HG03520 (cell line): ENCODE measurements around the gene FNDC11.
"Not testable (repeated sequence)": the region's sequence is repeated elsewhere in the genome, so short reads cannot be mapped to it uniquely, and the experiment has no call there.

ENCODE experiments used
- ATAC-seq: cut with Tn5 transposase; IDR thresholded peaks from one replicate; pipeline ENCODE4 v1.9.1; 2021; ENCODE audit warnings: mild to moderate bottlenecking, moderate library complexity; ENCODE audit not compliant: unreplicated experiment

FNDC11 gene

GRCh38 chr20:63552481-63553249, 1.3 kb upstream of the FNDC11 start:
- no peak for ATAC-seq

- ATAC-seq = no peak
Measured at GRCh38 chr20:63553251-63553932, 567 bp upstream of the FNDC11 start.

GRCh38 chr20:63554361-63555278, 661 bp downstream of the FNDC11 start:
- no peak for ATAC-seq

- no peak for ATAC-seq
Measured at GRCh38 chr20:63555661-63556381, 1.9 kb downstream of the FNDC11 start.

- no peak for ATAC-seq
Measured at GRCh38 chr20:63556873-63557478, 3.0 kb downstream of the FNDC11 start.

GRCh38 chr20:63557481-63557891, 3.5 kb downstream of the FNDC11 start:
- ATAC-seq = no peak

- ATAC-seq = no peak
Measured at GRCh38 chr20:63558804-63559484, 5.0 kb downstream of the FNDC11 start.

GRCh38 chr20:63559485-63560332, 5.8 kb downstream of the FNDC11 start:
- ATAC-seq = not testable (repeated sequence)

GRCh38 chr20:63560333-63560805, 6.4 kb downstream of the FNDC11 start:
- no peak for ATAC-seq

GRCh38 chr20:63560856-63561609, 7.1 kb downstream of the FNDC11 start:
- no peak for ATAC-seq

- ATAC-seq = no peak
Measured at GRCh38 chr20:63561624-63562396, 7.9 kb downstream of the FNDC11 start.

- ATAC-seq = no peak
Measured at GRCh38 chr20:63562461-63563224, 8.7 kb downstream of the FNDC11 start.

GRCh38 chr20:63563225-63563935, 9.4 kb downstream of the FNDC11 start:
- ATAC-seq = no peak

GRCh38 chr20:63564036-63564810, 10.3 kb downstream of the FNDC11 start:
- ATAC-seq = no peak
